GM12892 (cell line): ENCODE results near the gene KATNBL1.

ENCODE experiments used
- POLR2A ChIP-seq: IDR thresholded peaks from 2 replicates; pipeline ENCODE4 v1.6.1; 2011; ENCODE audit warnings: low read depth, low read length, control low read depth
- POLR2AphosphoS5 ChIP-seq: IDR thresholded peaks from 2 replicates; pipeline ENCODE4 v1.6.1; 2011; ENCODE audit warnings: low read depth, low read length, control low read depth

GRCh38 chr15:34216527-34217270 is 6.8 kb upstream of the KATNBL1 start:
- TF ChIP-seq POLR2A (no peak), POLR2AphosphoS5 (no peak)
